ENCODE results near the gene BTBD19.
"Not testable (repeated sequence)": the region's sequence is repeated elsewhere in the genome, so short reads cannot be mapped to it uniquely, and the experiment has no call there.

The BTBD19 gene

GRCh38 chr1:44810762-44811105, 2.4 kb downstream of the BTBD19 start:
- Mint-ChIP-seq H3K36me3 (ENCODE audit: low read depth) (peaks cover 35% of the 10 kb centered on the region), H3K27ac (peak overlapping the region; percentile 100), H3K4me3 (peak overlapping the region; percentile 82), H3K4me1 (peaks cover 89% of the 10 kb centered on the region)
- not testable (repeated sequence) for H3K9me3 Mint-ChIP-seq, ATAC-seq, DNase-seq, H3K27me3 Mint-ChIP-seq

GRCh38 chr1:44811234-44811633, 2.9 kb downstream of the BTBD19 start:
- DNase-seq (no peak), ATAC-seq (no peak)
- peak overlapping the region; percentile 100 for H3K27ac Mint-ChIP-seq
- H3K4me1 Mint-ChIP-seq: peaks cover 87% of the 10 kb centered on the region
- H3K36me3 Mint-ChIP-seq (ENCODE audit: low read depth): peaks cover 36% of the 10 kb centered on the region
- H3K9me3 Mint-ChIP-seq: no peaks in the 10 kb centered on the region
- no peaks in the 10 kb centered on the region for H3K27me3 Mint-ChIP-seq
- peak overlapping the region; percentile 82 for H3K4me3 Mint-ChIP-seq

- no peak for ATAC-seq
- H3K27ac Mint-ChIP-seq: no peak overlapping the region
- no peak for DNase-seq
- H3K9me3 Mint-ChIP-seq: no peaks in the 10 kb centered on the region
- H3K4me3 Mint-ChIP-seq: no peak overlapping the region
- H3K36me3 Mint-ChIP-seq (ENCODE audit: low read depth): peaks cover 34% of the 10 kb centered on the region
- H3K27me3 Mint-ChIP-seq: no peaks in the 10 kb centered on the region
- H3K4me1 Mint-ChIP-seq: peaks cover 79% of the 10 kb centered on the region
These were observed 4.7 kb downstream of the BTBD19 start for GRCh38 chr1:44812822-44813543.

GRCh38 chr1:44815926-44816325, 7.6 kb downstream of the BTBD19 start:
- H3K9me3 Mint-ChIP-seq, H3K27me3 Mint-ChIP-seq, DNase-seq, H3K27ac Mint-ChIP-seq, ATAC-seq: not testable (repeated sequence)
- H3K36me3 Mint-ChIP-seq (ENCODE audit: low read depth): peaks cover 26% of the 10 kb centered on the region
- peak overlapping the region; percentile 27 for H3K4me3 Mint-ChIP-seq
- H3K4me1 Mint-ChIP-seq: peaks cover 76% of the 10 kb centered on the region

GRCh38 chr1:44817307-44817706, 9.0 kb downstream of the BTBD19 start:
- H3K27ac Mint-ChIP-seq: peak overlapping the region; percentile 57
- peaks cover 63% of the 10 kb centered on the region for H3K4me1 Mint-ChIP-seq
- H3K36me3 Mint-ChIP-seq (ENCODE audit: low read depth): peaks cover 21% of the 10 kb centered on the region
- H3K9me3 Mint-ChIP-seq: no peaks in the 10 kb centered on the region
- DNase-seq (no peak), ATAC-seq (no peak)
- H3K27me3 Mint-ChIP-seq: no peaks in the 10 kb centered on the region
- peak overlapping the region; percentile 37 for H3K4me3 Mint-ChIP-seq

GRCh38 chr1:44817771-44818495, 9.6 kb downstream of the BTBD19 start:
- peak overlapping the region; percentile 33 for H3K27ac Mint-ChIP-seq
- no peak for DNase-seq
- no peaks in the 10 kb centered on the region for H3K27me3 Mint-ChIP-seq
- peak overlapping the region; percentile 37 for H3K4me3 Mint-ChIP-seq
- ATAC-seq: no peak
- peaks cover 21% of the 10 kb centered on the region for H3K36me3 Mint-ChIP-seq (ENCODE audit: low read depth)
- no peaks in the 10 kb centered on the region for H3K9me3 Mint-ChIP-seq
- H3K4me1 Mint-ChIP-seq: peaks cover 57% of the 10 kb centered on the region

GRCh38 chr1:44819196-44819607, 10.9 kb downstream of the BTBD19 start:
- Mint-ChIP-seq H3K4me1 (peaks cover 50% of the 10 kb centered on the region), H3K4me3 (peak overlapping the region; percentile 86), H3K9me3 (no peaks in the 10 kb centered on the region), H3K27ac (peak overlapping the region; percentile 100), H3K36me3 (ENCODE audit: low read depth) (peaks cover 17% of the 10 kb centered on the region), H3K27me3 (no peaks in the 10 kb centered on the region)
- DNase-seq (no peak), ATAC-seq (no peak)

GRCh38 chr1:44819608-44820327, 11.4 kb downstream of the BTBD19 start:
- peaks cover 44% of the 10 kb centered on the region for H3K4me1 Mint-ChIP-seq
- DNase-seq (peak; percentile 82), ATAC-seq (peak; percentile 97)
- peaks cover 16% of the 10 kb centered on the region for H3K36me3 Mint-ChIP-seq (ENCODE audit: low read depth)
- H3K27ac Mint-ChIP-seq: peak overlapping the region; percentile 100
- H3K9me3 Mint-ChIP-seq: no peaks in the 10 kb centered on the region
- peak overlapping the region; percentile 86 for H3K4me3 Mint-ChIP-seq
- no peaks in the 10 kb centered on the region for H3K27me3 Mint-ChIP-seq

GRCh38 chr1:44820328-44821239, 12.3 kb downstream of the BTBD19 start:
- DNase-seq (no peak), ATAC-seq (no peak)
- Mint-ChIP-seq H3K9me3 (no peaks in the 10 kb centered on the region), H3K36me3 (ENCODE audit: low read depth) (peaks cover 8% of the 10 kb centered on the region), H3K4me3 (peak overlapping the region; percentile 86), H3K27me3 (no peaks in the 10 kb centered on the region), H3K27ac (peak overlapping the region; percentile 100), H3K4me1 (peaks cover 36% of the 10 kb centered on the region)

GRCh38 chr1:44821240-44821715, 13.0 kb downstream of the BTBD19 start:
- peaks cover 5% of the 10 kb centered on the region for H3K36me3 Mint-ChIP-seq (ENCODE audit: low read depth)
- no peaks in the 10 kb centered on the region for H3K9me3 Mint-ChIP-seq
- no peak for DNase-seq
- H3K27ac Mint-ChIP-seq: peak overlapping the region; percentile 100
- peak overlapping the region; percentile 86 for H3K4me3 Mint-ChIP-seq
- peaks cover 35% of the 10 kb centered on the region for H3K4me1 Mint-ChIP-seq
- H3K27me3 Mint-ChIP-seq: no peaks in the 10 kb centered on the region
- no peak for ATAC-seq

- peaks cover 2% of the 10 kb centered on the region for H3K36me3 Mint-ChIP-seq (ENCODE audit: low read depth)
- peaks cover 34% of the 10 kb centered on the region for H3K4me1 Mint-ChIP-seq
- no peaks in the 10 kb centered on the region for H3K27me3 Mint-ChIP-seq
- ATAC-seq (no peak), DNase-seq (no peak)
- no peak overlapping the region for H3K27ac Mint-ChIP-seq
- H3K4me3 Mint-ChIP-seq: no peak overlapping the region
- no peaks in the 10 kb centered on the region for H3K9me3 Mint-ChIP-seq
These were observed 13.9 kb downstream of the BTBD19 start for GRCh38 chr1:44822131-44822701.

GRCh38 chr1:44822981-44823451, 14.7 kb downstream of the BTBD19 start:
- ATAC-seq (no peak), DNase-seq (no peak)
- H3K27ac Mint-ChIP-seq: no peak overlapping the region

GRCh38 chr1:44824392-44824791, 16.1 kb downstream of the BTBD19 start:
- H3K36me3 Mint-ChIP-seq (ENCODE audit: low read depth); ATAC-seq; H3K27ac Mint-ChIP-seq; H3K4me3 Mint-ChIP-seq; H3K9me3 Mint-ChIP-seq; H3K27me3 Mint-ChIP-seq; DNase-seq: not testable (repeated sequence)
- peaks cover 15% of the 10 kb centered on the region for H3K4me1 Mint-ChIP-seq

More at GRCh38 chr1:44822981-44823451, 14.7 kb downstream of the BTBD19 start:
- no peak overlapping the region for H3K4me3 Mint-ChIP-seq
- no peaks in the 10 kb centered on the region for H3K36me3 Mint-ChIP-seq (ENCODE audit: low read depth)
- no peaks in the 10 kb centered on the region for H3K9me3 Mint-ChIP-seq
- peaks cover 27% of the 10 kb centered on the region for H3K4me1 Mint-ChIP-seq
- no peaks in the 10 kb centered on the region for H3K27me3 Mint-ChIP-seq

Data from activated naive CD8-positive, alpha-beta T cell treated with anti-CD3 and anti-CD28 coated beads, Interleukin-2, amount 50 U/mL, for 24 hours (primary cell).